HepG2 (cell line): Measurements from ENCODE around the gene DNM3. TPM values are rescaled to one million over a fixed set of nuclear protein-coding genes. Genes with fewer than 3 reads are reported as not detected.

ENCODE experiments used
- ATAC-seq: fragments of 200-7000 bp; cut with Tn5 transposase; 3 replicates; pipeline ENCODE4 v1.9.1; 2020; ENCODE audit warnings: mild to moderate bottlenecking, moderate library complexity
- BruUV-seq: library from RNA; stranded (reverse); fragments of 400-500 nt; replicated peaks from 2 replicates; lab custom pipeline; 2021; lab: Mats Ljungman, UMichigan
- CTCF ChIA-PET: fragments of 300-600 bp; formaldehyde crosslinking; extraction: SDS; loops from one replicate; lab custom pipeline; 2021; ENCODE audit warnings: low total read pairs, inconsistent platforms, low intra/inter-chr PET ratio; lab: Yijun Ruan, JAX
- POLR2A ChIA-PET: fragments of 350-600 bp; sonication (Branson Sonifier 250); formaldehyde crosslinking; loops from one replicate; lab custom pipeline; 2020; ENCODE audit warnings: antibody characterized with exemption, inconsistent platforms; lab: Yijun Ruan, JAX
- DNase-seq: peaks from one replicate; pipeline ENCODE4 v3.0.0-alpha.2; 2015; ENCODE audit warnings: low spot score
- FAIRE-seq: peaks from 3 replicates; lab custom pipeline; 2011; peaks lifted over from hg19 to GRCh38; lab: Jason Lieb, UNC
- H2AFZ ChIP-seq: one replicate; pipeline ENCODE4 v1.6.1; 2011; ENCODE audit warnings: low read length, inconsistent platforms
- H3K27ac ChIP-seq: fragments of 300-600 bp; 3 replicates; pipeline ENCODE4 v1.8.0; 2011; ENCODE audit warnings: mixed run types, mild to moderate bottlenecking, mixed read lengths, low read length, inconsistent platforms; ENCODE audit not compliant: insufficient read depth; ENCODE audit errors: extremely low read length
- H3K27me3 ChIP-seq, 2 experiments: fragments of 200-600 bp in 1 of 2; 2 replicates in 1 of 2; 3 replicates in 1 of 2; pipeline versions ENCODE4 v1.6.0 to v1.8.0; 2011; ENCODE audit warnings: low read length in 2 of 2, mild to moderate bottlenecking in 2 of 2, moderate library complexity in 2 of 2, inconsistent platforms in 1 of 2; ENCODE audit not compliant: insufficient read depth in 2 of 2, control insufficient read depth in 1 of 2
- H3K36me3 ChIP-seq, 2 experiments: fragments of 200-600 bp in 1 of 2; replicated peaks in 1 of 2; 2 replicates in 1 of 2; 3 replicates in 1 of 2; pipeline versions ENCODE4 v1.5.1 to v1.8.0; 2011; ENCODE audit warnings: low read length in 2 of 2, inconsistent platforms in 1 of 2; ENCODE audit not compliant: insufficient read depth in 2 of 2, control insufficient read depth in 1 of 2
- H3K4me1 ChIP-seq: 2 replicates; pipeline ENCODE4 v1.5.1; 2012; ENCODE audit warnings: low read length, inconsistent platforms; ENCODE audit not compliant: insufficient read depth
- H3K4me2 ChIP-seq: 2 replicates; pipeline ENCODE4 v1.6.0; 2011; ENCODE audit warnings: low read depth, low read length, inconsistent platforms
- H3K4me3 ChIP-seq, 3 experiments: fragments of 200-600 bp in 1 of 3; sonication (generic), shearing (Covaris generic) in 1 of 3; replicated peaks in 1 of 3; 2 replicates each; pipeline ENCODE4 v1.5.1; 2011 to 2016; ENCODE audit warnings: low read length in 3 of 3, inconsistent platforms in 2 of 3, low read depth in 2 of 3, mild to moderate bottlenecking in 2 of 3, control low read depth in 1 of 3, mixed read lengths in 1 of 3; ENCODE audit not compliant: insufficient read depth in 1 of 3
- H3K79me2 ChIP-seq: one replicate; pipeline ENCODE4 v1.6.1; 2011; ENCODE audit warnings: low read length, inconsistent platforms; ENCODE audit not compliant: insufficient read depth
- H3K9ac ChIP-seq: 2 replicates; pipeline ENCODE4 v1.6.0; 2011; ENCODE audit warnings: mild to moderate bottlenecking, low read depth, low read length, inconsistent platforms; ENCODE audit not compliant: insufficient read depth
- H3K9me3 ChIP-seq: 2 replicates; pipeline ENCODE4 v1.5.1; 2012; ENCODE audit warnings: mild to moderate bottlenecking, low read length
- H4K20me1 ChIP-seq: 2 replicates; pipeline ENCODE4 v1.6.0; 2011; ENCODE audit warnings: inconsistent platforms, mild to moderate bottlenecking, low read length, moderate library complexity; ENCODE audit not compliant: insufficient read depth
- DR1 ChIP-seq: sonication (generic); formaldehyde crosslinking; IDR thresholded peaks from 2 replicates; pipeline ENCODE4 v1.8.0; 2021; ENCODE audit warnings: mild to moderate bottlenecking, missing genetic modification reagents, inconsistent platforms
- FOSL2 ChIP-seq: sonication (generic); formaldehyde crosslinking; IDR thresholded peaks from 2 replicates; pipeline ENCODE4 v1.4.0; 2020; ENCODE audit warnings: missing genetic modification reagents
- MYNN ChIP-seq: sonication (generic); formaldehyde crosslinking; IDR thresholded peaks from 2 replicates; pipeline ENCODE4 v1.4.0; 2020; ENCODE audit warnings: mild to moderate bottlenecking, low read depth, missing genetic modification reagents
- PHF20 ChIP-seq: sonication (generic); formaldehyde crosslinking; IDR thresholded peaks from 2 replicates; pipeline ENCODE4 v1.5.0; 2020; ENCODE audit warnings: mild to moderate bottlenecking, missing genetic modification reagents
- SP140L ChIP-seq: sonication (generic); formaldehyde crosslinking; IDR thresholded peaks from 2 replicates; pipeline ENCODE4 v1.4.0; 2020; ENCODE audit warnings: missing genetic modification reagents, borderline replicate concordance
- ZNF160 ChIP-seq: sonication (generic); formaldehyde crosslinking; IDR thresholded peaks from 2 replicates; pipeline ENCODE4 v1.8.0; 2022; ENCODE audit warnings: mild to moderate bottlenecking, inconsistent platforms, missing genetic modification reagents
- ZNF207 ChIP-seq: fragments of 450-650 bp; IDR thresholded peaks from 2 replicates; pipeline ENCODE4 v1.6.1; 2016; ENCODE audit warnings: antibody characterized with exemption, borderline replicate concordance
- ZNF713 ChIP-seq: sonication (generic); formaldehyde crosslinking; IDR thresholded peaks from 2 replicates; pipeline ENCODE4 v1.4.0; 2020; ENCODE audit warnings: mild to moderate bottlenecking, missing genetic modification reagents
- WGBS: methylation state at CpG from one replicate; pipeline ENCODE4 v1.1.6; 2017; ENCODE audit warnings: low lambda C conversion rate; 5-methylcytosine and 5-hydroxymethylcytosine counted together
- in situ Hi-C: cut with HindIII; loops from 2 replicates; pipeline ENCODE4 v1.10.0; 2017; ENCODE audit warnings: low pct_unique_long_range_greater_than_20kb; ENCODE audit not compliant: extremely low pct_ligation_motif_present
- intact Hi-C: fragments of 100-400 bp; cut with micrococcal nuclease; formaldehyde crosslinking; loops from one replicate; pipeline ENCODE4 v1.10.0; 2022; ENCODE audit not compliant: unreplicated experiment
- polyA plus RNA-seq, 8 experiments: library from polyadenylated mRNA; depleted of rRNA in 3 of 8; stranded (reverse) in 7 of 8; unstranded in 1 of 8; fragments of >200 nt; fragmentation: Illumina TruSeq in 4 of 8; extraction: Trizol in 4 of 8; gene quantifications; 2 replicates each; pipeline versions ENCODE4 v1.2.1 to v1.2.3, GENCODE V29; 2011 to 2016; ENCODE audit warnings: low read depth in 4 of 8, missing spikeins in 1 of 8, mixed read lengths in 1 of 8; ENCODE audit not compliant: insufficient read depth in 1 of 8
- total RNA-seq, 5 experiments: library from RNA; depleted of rRNA; stranded (reverse); fragments of >200 nt; fragmentation: Illumina TruSeq; extraction: Trizol; gene quantifications; 2 replicates each; pipeline ENCODE4 v1.2.3, GENCODE V29; 2016; ENCODE audit warnings: low read depth in 1 of 5
- TF ChIP-seq, protein P1 (sequence below): IDR thresholded peaks from 2 replicates; pipeline ENCODE4 v1.6.1; 2016; ENCODE audit warnings: missing biosample characterization, missing genetic modification reagents, low read depth
- TF ChIP-seq, protein P2 (sequence below): sonication (generic); formaldehyde crosslinking; IDR thresholded peaks from 2 replicates; pipeline ENCODE4 v1.8.0; 2023; ENCODE audit warnings: mild to moderate bottlenecking, missing genetic modification reagents
- TF ChIP-seq, protein P3 (sequence below): sonication (generic); formaldehyde crosslinking; IDR thresholded peaks from 2 replicates; pipeline ENCODE4 v1.4.0; 2020; ENCODE audit warnings: mild to moderate bottlenecking, missing genetic modification reagents
- TF ChIP-seq, protein P4 (sequence below): IDR thresholded peaks from 2 replicates; pipeline ENCODE4 v1.6.1; 2016; ENCODE audit warnings: low read depth, control low read depth
- TF ChIP-seq, protein P5 (sequence below): sonication (generic); formaldehyde crosslinking; IDR thresholded peaks from 2 replicates; pipeline ENCODE4 v1.5.0; 2020; ENCODE audit warnings: missing genetic modification reagents

Gene DNM3
- total and polyA plus RNA-seq, 2 of the 13 experiments (the other 11 are each of a cell fraction or from before 2014, with no cell fraction given): 0.05 TPM; not detected in 1

DNA sequence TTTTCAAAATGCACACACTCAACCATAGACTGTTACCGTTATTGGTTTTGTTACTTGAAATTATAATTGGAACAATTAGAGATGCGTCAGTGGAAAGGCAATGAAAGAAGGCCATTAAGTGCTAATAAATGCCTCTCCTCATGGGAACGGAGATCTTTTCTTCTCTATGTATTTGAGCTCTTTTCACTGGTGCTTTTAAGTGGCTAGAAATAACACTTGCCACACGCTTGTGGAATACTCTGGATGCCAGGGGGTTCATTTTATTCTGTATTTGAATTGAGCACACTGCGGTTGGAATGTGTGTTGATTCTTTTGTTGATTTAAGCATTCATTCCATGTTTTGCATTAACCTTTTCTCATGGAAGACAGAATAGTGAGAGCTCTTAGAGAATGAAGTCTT is 68.4 kb downstream of the DNM3 start (continued):
- TF ChIP-seq ZNF713 (CRISPR knock-in tag): no peak
- no peak for TF ChIP-seq FOSL2
- TF ChIP-seq ZNF160 (CRISPR knock-in tag): no peak
- TF ChIP-seq, protein P1, sequence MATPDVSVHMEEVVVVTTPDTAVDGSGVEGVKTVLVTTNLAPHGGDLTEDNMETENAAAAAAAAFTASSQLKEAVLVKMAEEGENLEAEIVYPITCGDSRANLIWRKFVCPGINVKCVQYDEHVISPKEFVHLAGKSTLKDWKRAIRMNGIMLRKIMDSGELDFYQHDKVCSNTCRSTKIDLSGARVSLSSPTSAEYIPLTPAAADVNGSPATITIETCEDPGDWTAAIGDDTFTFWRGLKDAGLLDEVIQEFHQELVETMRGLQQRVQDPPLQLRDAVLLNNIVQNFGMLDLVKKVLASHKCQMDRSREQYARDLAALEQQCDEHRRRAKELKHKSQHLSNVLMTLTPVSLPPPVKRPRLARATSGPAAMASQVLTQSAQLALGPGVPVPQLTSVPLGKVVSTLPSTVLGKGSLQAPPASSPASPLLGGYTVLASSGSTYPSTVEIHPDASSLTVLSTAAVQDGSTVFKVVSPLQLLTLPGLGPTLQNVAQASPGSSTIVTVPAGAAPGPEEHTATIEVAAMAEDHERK (CRISPR knock-in tag): no peak
- TF ChIP-seq, protein P2, sequence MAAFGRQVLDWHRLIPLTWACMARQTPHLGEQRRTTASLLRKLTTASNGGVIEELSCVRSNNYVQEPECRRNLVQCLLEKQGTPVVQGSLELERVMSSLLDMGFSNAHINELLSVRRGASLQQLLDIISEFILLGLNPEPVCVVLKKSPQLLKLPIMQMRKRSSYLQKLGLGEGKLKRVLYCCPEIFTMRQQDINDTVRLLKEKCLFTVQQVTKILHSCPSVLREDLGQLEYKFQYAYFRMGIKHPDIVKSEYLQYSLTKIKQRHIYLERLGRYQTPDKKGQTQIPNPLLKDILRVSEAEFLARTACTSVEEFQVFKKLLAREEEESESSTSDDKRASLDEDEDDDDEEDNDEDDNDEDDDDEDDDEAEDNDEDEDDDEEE (CRISPR knock-in tag): no peak
- no peak for TF ChIP-seq SP140L (CRISPR knock-in tag)
- TF ChIP-seq PHF20 (CRISPR knock-in tag): no peak

DNA sequence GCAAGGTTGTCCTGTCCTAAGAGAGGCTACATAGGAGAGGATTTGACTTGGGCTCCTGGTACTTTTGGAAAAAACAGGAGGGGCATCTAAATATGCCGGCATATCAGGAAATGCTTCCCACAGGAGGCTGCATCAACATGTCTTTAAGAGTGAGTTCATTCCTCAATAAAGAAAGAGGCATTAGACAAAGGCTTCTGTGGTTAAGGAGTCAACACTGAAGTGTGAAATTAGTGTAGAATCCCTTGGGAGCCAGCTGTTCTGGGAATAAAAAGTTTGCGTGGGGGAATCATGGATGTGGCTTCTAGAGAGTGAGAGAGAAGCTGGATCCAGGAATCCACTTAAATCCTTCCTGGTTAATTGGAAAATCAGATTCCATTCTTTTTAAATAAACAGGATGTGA is 69.5 kb downstream of the DNM3 start:
- H4K20me1 ChIP-seq: no peaks in the 10 kb centered on the region
- no peak overlapping the region for H2AFZ ChIP-seq
- ChIA-PET POLR2A (no interaction called here), CTCF (no interaction called here)
- H3K9ac ChIP-seq: no peak overlapping the region
- no peak overlapping the region for H3K4me3 ChIP-seq
- in situ Hi-C loops (no loop called here), intact Hi-C loops (no loop called here)
- H3K36me3 ChIP-seq: no peaks in the 10 kb centered on the region
- no peak for DNase-seq
- no peak overlapping the region for H3K27ac ChIP-seq
- H3K4me1 ChIP-seq: no peaks in the 10 kb centered on the region
- H3K9me3 ChIP-seq: no peaks in the 10 kb centered on the region
- no peaks in the 10 kb centered on the region for H3K27me3 ChIP-seq
- ATAC-seq: no peak
- no peak for FAIRE-seq
- BruUV-seq: no TSS peak
- 39% methylated on average over 2 of the region's 2 CpGs for WGBS
- H3K79me2 ChIP-seq: no peaks in the 10 kb centered on the region
- no peak overlapping the region for H3K4me2 ChIP-seq
- TF ChIP-seq ZNF207 (no peak), MYNN (CRISPR knock-in tag) (no peak), DR1 (CRISPR knock-in tag) (no peak)
- TF ChIP-seq, protein P3, sequence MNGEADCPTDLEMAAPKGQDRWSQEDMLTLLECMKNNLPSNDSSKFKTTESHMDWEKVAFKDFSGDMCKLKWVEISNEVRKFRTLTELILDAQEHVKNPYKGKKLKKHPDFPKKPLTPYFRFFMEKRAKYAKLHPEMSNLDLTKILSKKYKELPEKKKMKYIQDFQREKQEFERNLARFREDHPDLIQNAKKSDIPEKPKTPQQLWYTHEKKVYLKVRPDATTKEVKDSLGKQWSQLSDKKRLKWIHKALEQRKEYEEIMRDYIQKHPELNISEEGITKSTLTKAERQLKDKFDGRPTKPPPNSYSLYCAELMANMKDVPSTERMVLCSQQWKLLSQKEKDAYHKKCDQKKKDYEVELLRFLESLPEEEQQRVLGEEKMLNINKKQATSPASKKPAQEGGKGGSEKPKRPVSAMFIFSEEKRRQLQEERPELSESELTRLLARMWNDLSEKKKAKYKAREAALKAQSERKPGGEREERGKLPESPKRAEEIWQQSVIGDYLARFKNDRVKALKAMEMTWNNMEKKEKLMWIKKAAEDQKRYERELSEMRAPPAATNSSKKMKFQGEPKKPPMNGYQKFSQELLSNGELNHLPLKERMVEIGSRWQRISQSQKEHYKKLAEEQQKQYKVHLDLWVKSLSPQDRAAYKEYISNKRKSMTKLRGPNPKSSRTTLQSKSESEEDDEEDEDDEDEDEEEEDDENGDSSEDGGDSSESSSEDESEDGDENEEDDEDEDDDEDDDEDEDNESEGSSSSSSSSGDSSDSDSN (CRISPR knock-in tag): no peak
- TF ChIP-seq, protein P4, sequence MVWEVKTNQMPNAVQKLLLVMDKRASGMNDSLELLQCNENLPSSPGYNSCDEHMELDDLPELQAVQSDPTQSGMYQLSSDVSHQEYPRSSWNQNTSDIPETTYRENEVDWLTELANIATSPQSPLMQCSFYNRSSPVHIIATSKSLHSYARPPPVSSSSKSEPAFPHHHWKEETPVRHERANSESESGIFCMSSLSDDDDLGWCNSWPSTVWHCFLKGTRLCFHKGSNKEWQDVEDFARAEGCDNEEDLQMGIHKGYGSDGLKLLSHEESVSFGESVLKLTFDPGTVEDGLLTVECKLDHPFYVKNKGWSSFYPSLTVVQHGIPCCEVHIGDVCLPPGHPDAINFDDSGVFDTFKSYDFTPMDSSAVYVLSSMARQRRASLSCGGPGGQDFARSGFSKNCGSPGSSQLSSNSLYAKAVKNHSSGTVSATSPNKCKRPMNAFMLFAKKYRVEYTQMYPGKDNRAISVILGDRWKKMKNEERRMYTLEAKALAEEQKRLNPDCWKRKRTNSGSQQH (CRISPR knock-in tag): no peak
- TF ChIP-seq, protein P5, sequence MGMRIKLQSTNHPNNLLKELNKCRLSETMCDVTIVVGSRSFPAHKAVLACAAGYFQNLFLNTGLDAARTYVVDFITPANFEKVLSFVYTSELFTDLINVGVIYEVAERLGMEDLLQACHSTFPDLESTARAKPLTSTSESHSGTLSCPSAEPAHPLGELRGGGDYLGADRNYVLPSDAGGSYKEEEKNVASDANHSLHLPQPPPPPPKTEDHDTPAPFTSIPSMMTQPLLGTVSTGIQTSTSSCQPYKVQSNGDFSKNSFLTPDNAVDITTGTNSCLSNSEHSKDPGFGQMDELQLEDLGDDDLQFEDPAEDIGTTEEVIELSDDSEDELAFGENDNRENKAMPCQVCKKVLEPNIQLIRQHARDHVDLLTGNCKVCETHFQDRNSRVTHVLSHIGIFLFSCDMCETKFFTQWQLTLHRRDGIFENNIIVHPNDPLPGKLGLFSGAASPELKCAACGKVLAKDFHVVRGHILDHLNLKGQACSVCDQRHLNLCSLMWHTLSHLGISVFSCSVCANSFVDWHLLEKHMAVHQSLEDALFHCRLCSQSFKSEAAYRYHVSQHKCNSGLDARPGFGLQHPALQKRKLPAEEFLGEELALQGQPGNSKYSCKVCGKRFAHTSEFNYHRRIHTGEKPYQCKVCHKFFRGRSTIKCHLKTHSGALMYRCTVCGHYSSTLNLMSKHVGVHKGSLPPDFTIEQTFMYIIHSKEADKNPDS: no peak
